Uterus (tissue), 2 donors: ENCODE results near the gene ALAS1.

ENCODE experiments used
- POLR2A ChIP-seq, 2 donors: fragments of 450-650 bp; IDR thresholded peaks; one replicate each; pipeline ENCODE4 v1.6.1; 2016; ENCODE audit warnings: antibody characterized with exemption in 2 of 2, mild to moderate bottlenecking in 1 of 2, moderate library complexity in 1 of 2
- TF ChIP-seq, protein P1 (sequence below), 4 experiments: fragments of 200-600 bp in 2 of 4; fragments of 450-650 bp in 2 of 4; sonication (generic) in 2 of 4; IDR thresholded peaks; one replicate each; pipeline ENCODE4 v1.5.1; 2016 to 2019; ENCODE audit warnings: antibody characterized with exemption in 4 of 4, mild to moderate bottlenecking in 2 of 4, moderate library complexity in 1 of 4

DNA sequence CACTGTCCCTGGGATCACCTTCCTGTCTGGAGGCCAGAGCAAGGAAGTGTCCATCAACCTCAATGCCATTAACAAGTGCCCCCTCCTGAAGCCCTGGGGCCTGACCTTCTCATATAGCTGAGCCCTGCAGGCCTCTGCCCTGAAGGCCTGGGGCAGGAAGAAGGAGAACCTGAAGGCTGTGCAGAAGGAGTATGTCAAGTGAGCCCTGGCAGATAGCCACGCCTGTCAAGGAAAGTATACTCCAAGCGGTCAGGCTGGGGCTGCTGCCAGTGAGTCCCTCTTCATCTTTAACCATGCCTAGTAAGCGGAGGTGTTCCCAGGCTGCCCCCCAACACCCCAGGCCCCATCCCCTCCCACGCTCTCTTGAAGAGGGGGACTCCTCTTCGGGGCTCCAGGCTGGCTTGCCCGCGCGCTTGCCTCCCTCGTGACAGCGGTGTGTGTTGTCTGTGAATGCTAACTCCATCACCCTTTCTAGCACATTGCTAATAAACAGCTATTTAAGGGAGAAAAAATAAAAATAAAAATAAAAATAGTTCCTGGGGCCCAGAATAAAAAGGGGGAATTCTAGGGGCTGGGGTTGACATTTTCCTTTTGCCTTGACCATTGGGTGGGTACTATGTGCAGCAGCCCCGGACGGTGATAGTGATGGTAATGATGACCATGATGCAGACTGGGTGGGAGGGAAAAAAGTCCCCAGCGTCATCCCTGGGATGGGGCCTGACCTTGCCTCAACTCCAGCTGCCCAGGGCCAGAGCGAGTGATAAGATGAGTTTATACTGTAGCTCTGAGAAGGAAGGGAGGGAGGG, 3.3 kb upstream of the ALAS1 start:
- TF ChIP-seq, protein P1, sequence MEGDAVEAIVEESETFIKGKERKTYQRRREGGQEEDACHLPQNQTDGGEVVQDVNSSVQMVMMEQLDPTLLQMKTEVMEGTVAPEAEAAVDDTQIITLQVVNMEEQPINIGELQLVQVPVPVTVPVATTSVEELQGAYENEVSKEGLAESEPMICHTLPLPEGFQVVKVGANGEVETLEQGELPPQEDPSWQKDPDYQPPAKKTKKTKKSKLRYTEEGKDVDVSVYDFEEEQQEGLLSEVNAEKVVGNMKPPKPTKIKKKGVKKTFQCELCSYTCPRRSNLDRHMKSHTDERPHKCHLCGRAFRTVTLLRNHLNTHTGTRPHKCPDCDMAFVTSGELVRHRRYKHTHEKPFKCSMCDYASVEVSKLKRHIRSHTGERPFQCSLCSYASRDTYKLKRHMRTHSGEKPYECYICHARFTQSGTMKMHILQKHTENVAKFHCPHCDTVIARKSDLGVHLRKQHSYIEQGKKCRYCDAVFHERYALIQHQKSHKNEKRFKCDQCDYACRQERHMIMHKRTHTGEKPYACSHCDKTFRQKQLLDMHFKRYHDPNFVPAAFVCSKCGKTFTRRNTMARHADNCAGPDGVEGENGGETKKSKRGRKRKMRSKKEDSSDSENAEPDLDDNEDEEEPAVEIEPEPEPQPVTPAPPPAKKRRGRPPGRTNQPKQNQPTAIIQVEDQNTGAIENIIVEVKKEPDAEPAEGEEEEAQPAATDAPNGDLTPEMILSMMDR (IDR thresholded peaks at IDR 0.05): no peak
- no peak for TF ChIP-seq POLR2A (IDR thresholded peaks at IDR 0.05)
